Measurements from ENCODE around the gene ANK3. TPM values are rescaled to one million over a fixed set of nuclear protein-coding genes. Genes with fewer than 3 reads are reported as not detected.
A peak's percentile ranks its signal among the peaks of the same experiment; 100 is the strongest.

Gene ANK3
- total and polyA plus RNA-seq, 2 donors (not counting 1 experiment from before 2014, with no cell fraction given): 0.50 to 0.79 TPM

DNA sequence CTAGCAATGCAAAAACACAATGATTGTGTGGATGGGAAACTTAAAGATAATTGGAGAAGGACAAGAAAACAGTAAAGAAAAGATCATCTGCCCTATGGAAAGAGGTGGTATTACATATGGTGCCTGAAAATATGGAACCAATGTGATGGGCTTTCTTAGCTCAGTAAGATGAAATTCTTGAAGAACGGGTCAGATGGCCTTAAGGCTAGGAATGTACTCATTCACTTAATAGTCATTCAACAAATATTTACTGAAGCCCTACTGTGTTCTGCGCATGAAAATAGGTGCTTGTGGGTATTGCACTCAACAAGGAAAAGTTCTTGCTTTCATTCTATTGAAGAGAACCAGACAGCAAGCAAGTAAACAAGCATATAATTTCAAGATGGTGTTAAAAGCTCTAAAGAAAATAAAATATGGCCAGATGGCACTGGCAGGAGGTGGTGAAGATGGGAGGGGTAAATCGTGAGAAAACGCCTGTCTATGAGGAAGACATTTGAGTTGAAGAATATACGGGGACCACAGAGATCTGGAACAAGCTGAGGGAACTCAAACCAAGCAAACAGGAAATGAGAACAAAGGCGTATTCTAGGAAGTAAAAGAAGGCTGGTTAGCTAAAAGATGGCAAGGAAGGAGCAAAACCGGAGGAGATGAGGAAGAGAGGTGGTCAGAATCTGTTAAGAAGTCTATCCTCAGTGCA is 179.7 kb downstream of the ANK3 start:
- no peaks in the 10 kb centered on the region for H3K36me3 ChIP-seq (ENCODE audit: control insufficient read depth, insufficient read depth, low read length)
- TF ChIP-seq EZH2 (IDR thresholded peaks at IDR 0.05; ENCODE audit: low read length, missing control alignments) (no peak), CTCF (conservative IDR thresholded peaks at IDR 0.05 in 1 of 2, IDR thresholded peaks at IDR 0.05 in 1 of 2; ENCODE audit: low read depth in 1 of 2, low read length in 2 of 2) (no peak)
- no peaks in the 10 kb centered on the region for H3K79me2 ChIP-seq (ENCODE audit: control insufficient read depth, insufficient read depth, low read length)
- no peaks in the 10 kb centered on the region for H3K9me3 ChIP-seq (ENCODE audit: control insufficient read depth, insufficient read depth, low read depth, low read length)
- no peak overlapping the region for H3K27ac ChIP-seq (ENCODE audit: insufficient read depth, low read length)
- H4K20me1 ChIP-seq (ENCODE audit: control insufficient read depth, extremely low read depth, insufficient read depth, low read length): no peaks in the 10 kb centered on the region
- no peak overlapping the region for H3K4me2 ChIP-seq (ENCODE audit: extremely low read depth, insufficient read depth, low read length)
- H3K9ac ChIP-seq (ENCODE audit: insufficient read depth, low read length): no peak overlapping the region
- H2AFZ ChIP-seq (ENCODE audit: low read length): no peak overlapping the region
- H3K4me1 ChIP-seq (ENCODE audit: control insufficient read depth, extremely low read depth, insufficient read depth, low read length): no peaks in the 10 kb centered on the region
- H3K4me3 ChIP-seq (replicated peaks in 1 of 4; ENCODE audit: control extremely low read depth in 1 of 4, insufficient read depth in 1 of 4, low read depth in 3 of 4, low read length in 4 of 4): no peak overlapping the region
- peak in 1 of 2 donors; percentile 24 for DNase-seq (ENCODE audit: low read depth in 2 of 2)
- H3K27me3 ChIP-seq (ENCODE audit: control insufficient read depth, insufficient read depth, low read length): peaks cover 2% of the 10 kb centered on the region

DNA sequence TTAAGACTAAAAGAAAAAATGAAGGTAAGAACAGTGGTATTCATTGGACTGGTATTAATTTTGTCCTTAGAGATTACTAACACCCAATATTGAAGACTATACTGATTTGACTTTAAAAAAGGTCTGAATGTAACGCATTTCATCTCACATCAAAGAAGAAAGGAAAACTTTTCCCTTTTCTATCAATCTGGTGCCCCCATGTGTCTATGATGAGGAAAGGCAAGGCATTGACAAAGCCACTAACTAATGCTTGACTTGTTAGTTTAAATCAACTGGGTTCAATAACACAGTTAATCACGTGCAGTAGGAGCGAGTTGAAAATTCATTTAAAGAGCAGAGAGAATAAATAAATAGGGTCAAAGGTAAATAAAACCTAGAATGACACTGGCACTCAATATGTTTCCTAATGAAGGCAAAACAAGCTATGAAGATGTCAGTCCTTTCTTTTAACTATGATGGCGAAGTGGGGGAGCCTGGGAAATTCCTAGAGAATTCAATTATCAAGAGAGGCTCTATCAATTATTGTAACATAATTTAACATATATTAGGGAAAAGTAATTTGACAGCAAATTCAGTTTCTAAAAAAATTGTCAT is 180.9 kb downstream of the ANK3 start:
- Histone ChIP-seq H3K79me2 (ENCODE audit: control insufficient read depth, insufficient read depth, low read length) (no peaks in the 10 kb centered on the region), H3K9ac (ENCODE audit: insufficient read depth, low read length) (no peak overlapping the region), H4K20me1 (ENCODE audit: control insufficient read depth, extremely low read depth, insufficient read depth, low read length) (no peaks in the 10 kb centered on the region), H3K4me3 (replicated peaks in 1 of 4; ENCODE audit: control extremely low read depth in 1 of 4, insufficient read depth in 1 of 4, low read depth in 3 of 4, low read length in 4 of 4) (no peak overlapping the region), H3K36me3 (ENCODE audit: control insufficient read depth, insufficient read depth, low read length) (no peaks in the 10 kb centered on the region), H3K4me2 (ENCODE audit: extremely low read depth, insufficient read depth, low read length) (no peak overlapping the region), H3K4me1 (ENCODE audit: control insufficient read depth, extremely low read depth, insufficient read depth, low read length) (no peaks in the 10 kb centered on the region), H3K27me3 (ENCODE audit: control insufficient read depth, insufficient read depth, low read length) (peaks cover 2% of the 10 kb centered on the region), H3K9me3 (ENCODE audit: control insufficient read depth, insufficient read depth, low read depth, low read length) (no peaks in the 10 kb centered on the region), H3K27ac (ENCODE audit: insufficient read depth, low read length) (no peak overlapping the region), H2AFZ (ENCODE audit: low read length) (no peak overlapping the region)
- TF ChIP-seq EZH2 (IDR thresholded peaks at IDR 0.05; ENCODE audit: low read length, missing control alignments): no peak
- peak; percentile 85 to 92 for TF ChIP-seq CTCF (conservative IDR thresholded peaks at IDR 0.05 in 1 of 2, IDR thresholded peaks at IDR 0.05 in 1 of 2; ENCODE audit: low read depth in 1 of 2, low read length in 2 of 2)
- DNase-seq (ENCODE audit: low read depth in 2 of 2): peak; percentile 35 to 69

- DNase-seq (ENCODE audit: low read depth in 2 of 2): no peak
- Histone ChIP-seq H3K9ac (ENCODE audit: insufficient read depth, low read length) (no peak overlapping the region), H4K20me1 (ENCODE audit: control insufficient read depth, extremely low read depth, insufficient read depth, low read length) (no peaks in the 10 kb centered on the region), H3K36me3 (ENCODE audit: control insufficient read depth, insufficient read depth, low read length) (no peaks in the 10 kb centered on the region), H3K79me2 (ENCODE audit: control insufficient read depth, insufficient read depth, low read length) (no peaks in the 10 kb centered on the region), H3K9me3 (ENCODE audit: control insufficient read depth, insufficient read depth, low read depth, low read length) (no peaks in the 10 kb centered on the region), H2AFZ (ENCODE audit: low read length) (no peak overlapping the region), H3K4me1 (ENCODE audit: control insufficient read depth, extremely low read depth, insufficient read depth, low read length) (no peaks in the 10 kb centered on the region), H3K27ac (ENCODE audit: insufficient read depth, low read length) (no peak overlapping the region), H3K4me3 (replicated peaks in 1 of 4; ENCODE audit: control extremely low read depth in 1 of 4, insufficient read depth in 1 of 4, low read depth in 3 of 4, low read length in 4 of 4) (no peak overlapping the region), H3K27me3 (ENCODE audit: control insufficient read depth, insufficient read depth, low read length) (peaks cover 2% of the 10 kb centered on the region), H3K4me2 (ENCODE audit: extremely low read depth, insufficient read depth, low read length) (no peak overlapping the region)
- TF ChIP-seq CTCF (conservative IDR thresholded peaks at IDR 0.05 in 1 of 2, IDR thresholded peaks at IDR 0.05 in 1 of 2; ENCODE audit: low read depth in 1 of 2, low read length in 2 of 2) (no peak), EZH2 (IDR thresholded peaks at IDR 0.05; ENCODE audit: low read length, missing control alignments) (no peak)
Measured at GRCh38 chr10:60207894-60208293, 181.8 kb downstream of the ANK3 start.

Measured in fibroblast of lung (primary cell).